Fibroblast of lung (primary cell): ENCODE results near the gene TMEM51. TPM values are rescaled to one million over a fixed set of nuclear protein-coding genes. Genes with fewer than 3 reads are reported as not detected.

Source experiments
- DNase-seq, 2 donors: peaks; one replicate each; pipeline versions ENCODE4 v3.0.0 to v3.0.0-alpha.2; 2010; ENCODE audit warnings: low read depth in 2 of 2
- H2AFZ ChIP-seq: 2 replicates; pipeline ENCODE4 v1.5.1; 2012; ENCODE audit warnings: low read length, control low read depth, inconsistent platforms
- H3K27ac ChIP-seq: 2 replicates; pipeline ENCODE4 v1.5.1; 2011; ENCODE audit warnings: low read length, control low read depth; ENCODE audit not compliant: insufficient read depth
- H3K27me3 ChIP-seq: 2 replicates; pipeline ENCODE4 v1.5.1; 2011; ENCODE audit warnings: mild to moderate bottlenecking, low read length; ENCODE audit not compliant: control insufficient read depth, insufficient read depth
- H3K36me3 ChIP-seq: 2 replicates; pipeline ENCODE4 v1.5.1; 2011; ENCODE audit warnings: low read length; ENCODE audit not compliant: control insufficient read depth, insufficient read depth
- H3K4me1 ChIP-seq: 2 replicates; pipeline ENCODE4 v1.5.1; 2011; ENCODE audit warnings: low read length; ENCODE audit not compliant: control insufficient read depth, insufficient read depth; ENCODE audit errors: extremely low read depth
- H3K4me2 ChIP-seq: 2 replicates; pipeline ENCODE4 v1.5.1; 2011; ENCODE audit warnings: low read length, control low read depth; ENCODE audit not compliant: insufficient read depth; ENCODE audit errors: extremely low read depth
- H3K4me3 ChIP-seq, 4 experiments: fragments of 200-600 bp in 1 of 4; sonication (generic) in 1 of 4; replicated peaks in 1 of 4; 2 replicates each; pipeline ENCODE4 v1.5.1; 2011 to 2016; ENCODE audit warnings: low read length in 4 of 4, low read depth in 3 of 4, mild to moderate bottlenecking in 3 of 4, control low read depth in 2 of 4, inconsistent platforms in 1 of 4, mixed read lengths in 1 of 4; ENCODE audit not compliant: insufficient read depth in 1 of 4; ENCODE audit errors: control extremely low read depth in 1 of 4
- H3K79me2 ChIP-seq: 2 replicates; pipeline ENCODE4 v1.5.1; 2012; ENCODE audit warnings: mild to moderate bottlenecking, low read length, inconsistent platforms; ENCODE audit not compliant: control insufficient read depth, insufficient read depth
- H3K9ac ChIP-seq: 2 replicates; pipeline ENCODE4 v1.5.1; 2011; ENCODE audit warnings: mild to moderate bottlenecking, low read length, control low read depth; ENCODE audit not compliant: insufficient read depth
- H3K9me3 ChIP-seq: 2 replicates; pipeline ENCODE4 v1.5.1; 2012; ENCODE audit warnings: low read depth, low read length; ENCODE audit not compliant: control insufficient read depth, insufficient read depth
- H4K20me1 ChIP-seq: 2 replicates; pipeline ENCODE4 v1.5.1; 2011; ENCODE audit warnings: low read length; ENCODE audit not compliant: control insufficient read depth, insufficient read depth; ENCODE audit errors: extremely low read depth
- EZH2 ChIP-seq: IDR thresholded peaks from 2 replicates; pipeline ENCODE4 v1.5.1; 2012; ENCODE audit warnings: low read length, control low read depth, mild to moderate bottlenecking; ENCODE audit errors: missing control alignments
- polyA plus RNA-seq, 2 donors: library from polyadenylated mRNA; depleted of rRNA in 1 of 2; stranded (reverse) in 1 of 2; unstranded in 1 of 2; fragments of >200 nt; gene quantifications; 2 replicates each; pipeline ENCODE4 v1.2.1, GENCODE V29; 2011 to 2012; ENCODE audit warnings: missing spikeins in 1 of 2
- total RNA-seq: library from RNA; depleted of rRNA; stranded (reverse); fragments of >200 nt; gene quantifications from 2 replicates; pipeline ENCODE4 v1.2.1, GENCODE V29; 2014
- TF ChIP-seq, protein P1 (sequence below), 2 donors: IDR thresholded peaks in 1 of 2; conservative IDR thresholded peaks in 1 of 2; 1 replicate in 1 of 2; 2 replicates in 1 of 2; pipeline ENCODE4 v1.5.1; 2011 to 2012; ENCODE audit warnings: low read length in 2 of 2, control low read depth in 1 of 2, inconsistent platforms in 1 of 2, low read depth in 1 of 2, mild to moderate bottlenecking in 1 of 2

Gene TMEM51
- total and polyA plus RNA-seq, 2 donors (not counting 1 experiment from before 2014, with no cell fraction given): 6.1 to 19.0 TPM

DNA sequence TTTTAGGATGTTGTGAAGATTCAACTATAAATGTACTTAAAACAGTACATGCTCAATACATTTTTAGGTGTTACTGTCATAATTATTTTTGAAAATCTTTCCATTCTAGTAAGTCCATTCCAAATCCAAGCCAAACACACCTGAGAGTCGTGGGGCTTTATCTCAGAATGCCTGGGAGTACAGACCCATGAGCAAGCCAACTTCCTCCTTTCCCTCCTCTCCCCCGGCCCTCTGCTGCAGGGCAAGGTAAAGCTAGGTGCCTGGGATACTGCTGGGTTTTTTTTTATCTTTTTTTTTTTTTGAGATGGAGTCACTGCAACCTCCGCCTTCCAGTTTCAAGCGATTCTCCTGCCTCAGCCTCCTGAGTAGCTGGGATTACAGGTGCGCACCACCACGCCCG is 16.5 kb downstream of the TMEM51 start:
- Histone ChIP-seq H3K27me3 (no peaks in the 10 kb centered on the region), H3K36me3 (no peaks in the 10 kb centered on the region), H3K9me3 (no peaks in the 10 kb centered on the region), H3K4me3 (no peak overlapping the region), H3K27ac (no peak overlapping the region), H2AFZ (no peak overlapping the region), H3K79me2 (peaks cover 3% of the 10 kb centered on the region), H3K4me1 (peaks cover 22% of the 10 kb centered on the region), H3K9ac (no peak overlapping the region), H3K4me2 (no peak overlapping the region), H4K20me1 (no peaks in the 10 kb centered on the region)
- no peak for TF ChIP-seq EZH2
- TF ChIP-seq, protein P1, sequence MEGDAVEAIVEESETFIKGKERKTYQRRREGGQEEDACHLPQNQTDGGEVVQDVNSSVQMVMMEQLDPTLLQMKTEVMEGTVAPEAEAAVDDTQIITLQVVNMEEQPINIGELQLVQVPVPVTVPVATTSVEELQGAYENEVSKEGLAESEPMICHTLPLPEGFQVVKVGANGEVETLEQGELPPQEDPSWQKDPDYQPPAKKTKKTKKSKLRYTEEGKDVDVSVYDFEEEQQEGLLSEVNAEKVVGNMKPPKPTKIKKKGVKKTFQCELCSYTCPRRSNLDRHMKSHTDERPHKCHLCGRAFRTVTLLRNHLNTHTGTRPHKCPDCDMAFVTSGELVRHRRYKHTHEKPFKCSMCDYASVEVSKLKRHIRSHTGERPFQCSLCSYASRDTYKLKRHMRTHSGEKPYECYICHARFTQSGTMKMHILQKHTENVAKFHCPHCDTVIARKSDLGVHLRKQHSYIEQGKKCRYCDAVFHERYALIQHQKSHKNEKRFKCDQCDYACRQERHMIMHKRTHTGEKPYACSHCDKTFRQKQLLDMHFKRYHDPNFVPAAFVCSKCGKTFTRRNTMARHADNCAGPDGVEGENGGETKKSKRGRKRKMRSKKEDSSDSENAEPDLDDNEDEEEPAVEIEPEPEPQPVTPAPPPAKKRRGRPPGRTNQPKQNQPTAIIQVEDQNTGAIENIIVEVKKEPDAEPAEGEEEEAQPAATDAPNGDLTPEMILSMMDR (conservative IDR thresholded peaks at IDR 0.05 in 1 of 2, IDR thresholded peaks at IDR 0.05 in 1 of 2; ENCODE audit: low read depth in 1 of 2, low read length in 2 of 2): no peak
- no peak for DNase-seq

DNA sequence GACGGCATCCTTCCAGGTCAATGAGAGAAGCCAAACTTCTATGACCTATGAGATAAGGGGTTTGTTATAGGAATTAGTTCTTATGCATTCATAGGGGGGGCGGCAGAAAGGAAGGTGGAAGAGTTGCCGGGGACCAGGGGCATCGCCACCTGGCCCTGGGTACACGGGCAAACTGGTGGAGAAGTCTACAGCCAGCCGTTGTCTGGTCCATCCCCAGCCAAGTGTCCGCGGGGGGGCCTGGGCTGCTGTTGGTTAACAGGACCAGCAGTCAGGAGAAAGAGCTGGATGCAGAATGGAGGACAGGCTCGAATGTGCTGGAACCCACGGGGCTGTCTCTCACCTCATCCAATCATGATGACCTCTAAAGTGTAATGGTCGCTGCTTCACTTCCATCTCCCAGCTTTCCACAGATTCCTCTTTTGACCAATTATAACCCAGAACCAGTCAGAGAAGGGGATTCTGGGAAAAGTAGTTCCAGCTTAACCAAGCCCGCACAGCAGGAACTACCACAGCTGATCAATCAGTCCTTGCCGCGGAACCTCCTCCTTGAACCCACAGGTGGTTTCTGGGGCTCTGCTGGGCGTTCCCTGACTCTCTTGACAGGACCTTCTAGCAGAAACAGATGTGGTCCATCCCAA is 17.8 kb downstream of the TMEM51 start:
- H3K9ac ChIP-seq: no peak overlapping the region
- no peak overlapping the region for H3K4me2 ChIP-seq
- no peaks in the 10 kb centered on the region for H3K9me3 ChIP-seq
- TF ChIP-seq, protein P1 (conservative IDR thresholded peaks at IDR 0.05 in 1 of 2, IDR thresholded peaks at IDR 0.05 in 1 of 2; ENCODE audit: low read depth in 1 of 2, low read length in 2 of 2): no peak
- no peak for TF ChIP-seq EZH2
- peaks cover 3% of the 10 kb centered on the region for H3K79me2 ChIP-seq
- H3K36me3 ChIP-seq: no peaks in the 10 kb centered on the region
- no peak for DNase-seq
- H3K27me3 ChIP-seq: no peaks in the 10 kb centered on the region
- H3K4me3 ChIP-seq: no peak overlapping the region
- no peak overlapping the region for H3K27ac ChIP-seq
- peaks cover 22% of the 10 kb centered on the region for H3K4me1 ChIP-seq
- H4K20me1 ChIP-seq: no peaks in the 10 kb centered on the region
- H2AFZ ChIP-seq: no peak overlapping the region

DNA sequence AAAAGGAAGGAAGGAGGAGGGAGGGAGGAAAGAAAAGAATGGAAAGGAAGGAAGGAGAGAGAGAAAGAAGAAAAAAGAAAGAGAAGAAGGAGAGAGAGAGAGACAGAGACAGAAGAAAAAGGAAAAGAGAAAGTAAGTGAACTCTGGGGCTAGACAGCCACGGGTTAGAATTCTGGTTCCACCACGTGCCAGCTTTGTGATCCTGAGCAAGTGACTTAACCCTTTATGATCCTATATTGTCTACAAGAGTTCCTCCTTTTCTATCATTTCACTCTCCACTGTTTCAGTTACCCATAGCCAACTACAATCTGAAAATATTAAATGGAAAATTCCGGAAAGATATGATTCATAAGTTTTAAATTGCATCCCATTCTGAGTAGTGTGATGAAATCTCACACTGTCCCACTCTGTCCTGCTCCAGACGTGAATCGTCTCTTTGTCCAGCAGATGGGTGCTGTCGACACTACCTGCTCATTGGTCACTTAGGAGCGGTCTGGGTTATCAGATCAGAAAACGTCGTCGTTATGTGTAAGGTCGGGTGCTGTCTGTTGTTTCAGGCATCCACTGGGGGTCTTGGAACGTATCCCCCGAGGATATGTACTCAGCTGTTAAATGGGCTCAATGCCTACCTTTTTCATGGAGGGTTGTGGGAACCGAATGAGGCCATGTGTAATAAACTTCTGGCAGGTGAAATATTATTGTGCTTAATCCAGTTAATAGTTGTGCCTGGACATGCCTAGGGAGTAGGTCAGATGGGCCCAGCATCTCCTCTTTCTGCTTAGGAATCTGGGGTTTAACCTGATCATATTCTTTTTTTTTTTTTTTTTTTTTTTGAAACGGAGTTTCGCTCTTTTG is 19.1 kb downstream of the TMEM51 start:
- peaks cover 21% of the 10 kb centered on the region for H3K4me1 ChIP-seq
- peak overlapping the region in 1 of 4 experiments; percentile 7 for H3K4me3 ChIP-seq
- no peak overlapping the region for H2AFZ ChIP-seq
- H3K4me2 ChIP-seq: peak overlapping the region; percentile 23
- no peaks in the 10 kb centered on the region for H3K9me3 ChIP-seq
- no peak overlapping the region for H3K27ac ChIP-seq
- TF ChIP-seq, protein P1 (conservative IDR thresholded peaks at IDR 0.05 in 1 of 2, IDR thresholded peaks at IDR 0.05 in 1 of 2; ENCODE audit: low read depth in 1 of 2, low read length in 2 of 2): no peak
- no peak for TF ChIP-seq EZH2
- no peak overlapping the region for H3K9ac ChIP-seq
- peaks cover 1% of the 10 kb centered on the region for H3K79me2 ChIP-seq
- peak; percentile 25 to 49 for DNase-seq
- H4K20me1 ChIP-seq: no peaks in the 10 kb centered on the region
- H3K27me3 ChIP-seq: no peaks in the 10 kb centered on the region
- no peaks in the 10 kb centered on the region for H3K36me3 ChIP-seq
